ENCODE data around the gene NKD2. TPM values are rescaled to one million over a fixed set of nuclear protein-coding genes. Genes with fewer than 3 reads are reported as not detected.

Gene NKD2
- total RNA-seq, 1 experiment from 2014 or later: 0.21 TPM

DNA sequence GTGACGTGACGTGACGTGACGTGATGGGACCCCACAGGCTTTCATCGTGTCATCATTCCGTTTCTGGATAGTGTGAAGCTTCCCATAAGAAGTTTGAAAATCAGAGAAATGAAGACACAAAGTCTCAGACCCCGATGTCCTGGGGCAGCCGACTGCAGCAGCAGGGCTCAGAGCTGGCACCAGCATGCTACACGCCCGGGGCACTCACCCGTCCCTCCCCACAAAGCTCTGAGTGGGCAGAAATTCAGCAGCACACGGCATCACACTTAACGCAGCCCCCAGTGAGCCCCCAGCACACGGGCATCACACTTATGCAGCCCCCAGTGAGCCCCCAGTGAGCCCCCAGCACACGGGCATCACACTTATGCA lies 61.1 kb downstream of the NKD2 start:
- no peak overlapping the region for H3K27ac Mint-ChIP-seq (ENCODE audit: low read depth, unreplicated experiment)
- no TSS peak for BruUV-seq (replicated peaks)
- DNase-seq (ENCODE audit: unreplicated experiment): no peak
- POLR2A ChIA-PET: no interaction called here
- H3K4me1 Mint-ChIP-seq (ENCODE audit: insufficient read depth, unreplicated experiment): no peaks in the 10 kb centered on the region
- no peaks in the 10 kb centered on the region for H3K36me3 Mint-ChIP-seq (ENCODE audit: insufficient read depth, unreplicated experiment)
- intact Hi-C loops (cut with micrococcal nuclease): no loop called here
- no peaks in the 10 kb centered on the region for H3K27me3 Mint-ChIP-seq (ENCODE audit: insufficient read depth, unreplicated experiment)
- no peak for TF ChIP-seq CTCF (IDR thresholded peaks at IDR 0.05; ENCODE audit: unreplicated experiment)
- no peaks in the 10 kb centered on the region for H3K9me3 Mint-ChIP-seq (ENCODE audit: unreplicated experiment)
- CTCF ChIA-PET: interaction anchor here (0.8 kb wide), 1 partner anchor 146 kb away, joined by 3 read pairs; no protein-coding TSS in a partner anchor
- H3K4me3 Mint-ChIP-seq (ENCODE audit: unreplicated experiment): no peak overlapping the region

- no TSS peak for BruUV-seq (replicated peaks)
- Mint-ChIP-seq H3K9me3 (ENCODE audit: unreplicated experiment) (no peaks in the 10 kb centered on the region), H3K4me1 (ENCODE audit: insufficient read depth, unreplicated experiment) (no peaks in the 10 kb centered on the region), H3K36me3 (ENCODE audit: insufficient read depth, unreplicated experiment) (no peaks in the 10 kb centered on the region), H3K27me3 (ENCODE audit: insufficient read depth, unreplicated experiment) (no peaks in the 10 kb centered on the region), H3K4me3 (ENCODE audit: unreplicated experiment) (no peak overlapping the region), H3K27ac (ENCODE audit: low read depth, unreplicated experiment) (no peak overlapping the region)
- intact Hi-C loops (cut with micrococcal nuclease): no loop called here
- no peak for DNase-seq (ENCODE audit: unreplicated experiment)
- ChIA-PET POLR2A (interaction anchor here (0.6 kb wide), 1 partner anchor 628 kb away, joined by 4 read pairs; no protein-coding TSS in a partner anchor), CTCF (no interaction called here)
- TF ChIP-seq CTCF (IDR thresholded peaks at IDR 0.05; ENCODE audit: unreplicated experiment): no peak
Observed at GRCh38 chr5:1073239-1074102, 64.9 kb downstream of the NKD2 start.

GRCh38 chr5:1074226-1074625 lies 65.6 kb downstream of the NKD2 start:
- POLR2A ChIA-PET: no interaction called here
- DNase-seq (ENCODE audit: unreplicated experiment): no peak
- Mint-ChIP-seq H3K4me1 (ENCODE audit: insufficient read depth, unreplicated experiment) (no peaks in the 10 kb centered on the region), H3K36me3 (ENCODE audit: insufficient read depth, unreplicated experiment) (peaks cover 4% of the 10 kb centered on the region), H3K9me3 (ENCODE audit: unreplicated experiment) (no peaks in the 10 kb centered on the region), H3K27ac (ENCODE audit: low read depth, unreplicated experiment) (no peak overlapping the region), H3K4me3 (ENCODE audit: unreplicated experiment) (no peak overlapping the region), H3K27me3 (ENCODE audit: insufficient read depth, unreplicated experiment) (no peaks in the 10 kb centered on the region)
- intact Hi-C loops (cut with micrococcal nuclease): no loop called here
- no peak for TF ChIP-seq CTCF (IDR thresholded peaks at IDR 0.05; ENCODE audit: unreplicated experiment)
- no TSS peak for BruUV-seq (replicated peaks)
- CTCF ChIA-PET: no interaction called here

DNA sequence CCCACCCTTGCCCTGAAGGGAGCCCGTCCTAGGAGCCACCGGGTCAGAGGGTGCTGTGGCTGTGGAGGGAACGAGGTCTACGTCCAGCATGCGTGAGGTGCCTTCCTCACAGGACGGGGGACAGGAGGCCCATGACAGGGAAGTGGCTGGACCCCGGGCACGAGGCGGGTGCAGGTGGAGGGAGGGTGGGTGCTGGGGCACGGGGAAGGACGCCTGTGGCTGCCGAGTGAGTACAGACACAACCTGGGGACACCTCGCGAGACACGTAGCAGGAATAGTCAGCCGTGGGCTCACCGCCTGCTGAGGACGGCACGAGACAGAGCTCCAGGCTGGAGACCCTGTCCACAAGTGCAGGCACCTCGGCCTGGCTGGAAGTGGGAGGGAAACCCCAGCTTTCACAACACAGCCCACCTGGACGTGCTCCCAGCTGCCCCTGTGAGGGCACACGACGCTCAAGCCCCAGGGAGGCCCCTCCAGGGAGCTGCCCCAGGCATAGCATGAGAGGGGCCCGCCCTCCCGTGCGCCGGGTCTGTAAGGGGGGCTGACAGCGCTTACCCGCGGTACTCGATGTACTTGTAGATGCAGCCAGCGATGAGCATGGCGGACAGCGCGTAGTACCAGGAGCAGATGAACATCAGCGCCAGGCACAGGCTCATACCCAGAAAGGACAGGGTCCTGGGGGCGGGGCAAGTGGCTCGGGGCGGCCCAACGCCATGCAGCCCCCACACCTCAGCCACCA lies 66.4 kb downstream of the NKD2 start:
- Mint-ChIP-seq H3K4me1 (ENCODE audit: insufficient read depth, unreplicated experiment) (no peaks in the 10 kb centered on the region), H3K9me3 (ENCODE audit: unreplicated experiment) (no peaks in the 10 kb centered on the region), H3K27ac (ENCODE audit: low read depth, unreplicated experiment) (no peak overlapping the region), H3K4me3 (ENCODE audit: unreplicated experiment) (no peak overlapping the region), H3K36me3 (ENCODE audit: insufficient read depth, unreplicated experiment) (peaks cover 6% of the 10 kb centered on the region), H3K27me3 (ENCODE audit: insufficient read depth, unreplicated experiment) (no peaks in the 10 kb centered on the region)
- ChIA-PET POLR2A (no interaction called here), CTCF (no interaction called here)
- BruUV-seq (replicated peaks): no TSS peak
- intact Hi-C loops (cut with micrococcal nuclease): no loop called here
- no peak for DNase-seq (ENCODE audit: unreplicated experiment)
- TF ChIP-seq CTCF (IDR thresholded peaks at IDR 0.05; ENCODE audit: unreplicated experiment): no peak
